GM12878 (cell line): ENCODE data around the gene CYP1A2. TPM values are rescaled to one million over a fixed set of nuclear protein-coding genes. Genes with fewer than 3 reads are reported as not detected.
A peak's percentile ranks its signal among the peaks of the same experiment; 100 is the strongest.

Experiments
- CHD1 ChIP-seq: IDR thresholded peaks from 2 replicates; pipeline ENCODE4 v1.6.1; 2012; ENCODE audit warnings: low read depth, low read length, improper control_type of control experiment
- DPF2 ChIP-seq: fragments of 450-650 bp; IDR thresholded peaks from 2 replicates; pipeline ENCODE4 v1.6.1; 2017; ENCODE audit warnings: mild to moderate bottlenecking
- GABPA ChIP-seq: IDR thresholded peaks from 2 replicates; pipeline ENCODE4 v1.6.1; 2014; ENCODE audit warnings: antibody characterized with exemption, low read depth, mild to moderate bottlenecking, inconsistent platforms
- HDAC6 ChIP-seq: fragments of 200-600 bp; sonication (generic); IDR thresholded peaks from one replicate; pipeline ENCODE4 v1.8.0; 2017; ENCODE audit warnings: antibody characterized with exemption; ENCODE audit not compliant: unreplicated experiment
- HDGF ChIP-seq: fragments of 450-650 bp; IDR thresholded peaks from 2 replicates; pipeline ENCODE4 v1.6.1; 2016; ENCODE audit warnings: antibody characterized with exemption
- MEF2A ChIP-seq: IDR thresholded peaks from 2 replicates; pipeline ENCODE4 v1.6.1; 2011; ENCODE audit warnings: low read depth, mild to moderate bottlenecking, low read length, moderate library complexity; ENCODE audit not compliant: insufficient read depth
- NR2C1 ChIP-seq: fragments of 450-650 bp; IDR thresholded peaks from 2 replicates; pipeline ENCODE4 v1.6.1; 2017; ENCODE audit warnings: antibody characterized with exemption, mild to moderate bottlenecking, moderate library complexity
- RUNX3 ChIP-seq: IDR thresholded peaks from 2 replicates; pipeline ENCODE4 v1.6.1; 2012; ENCODE audit warnings: low read length, inconsistent platforms
- SMC3 ChIP-seq: IDR thresholded peaks from 2 replicates; pipeline ENCODE4 v1.6.1; 2011; ENCODE audit warnings: low read length, improper control_type of control experiment, borderline replicate concordance
- WRNIP1 ChIP-seq: IDR thresholded peaks from 2 replicates; pipeline ENCODE4 v1.6.1; 2011; ENCODE audit warnings: low read depth, low read length, improper control_type of control experiment, borderline replicate concordance
- ZNF207 ChIP-seq: fragments of 450-650 bp; IDR thresholded peaks from 2 replicates; pipeline ENCODE4 v1.6.1; 2014; ENCODE audit warnings: antibody characterized with exemption, mild to moderate bottlenecking, borderline replicate concordance
- ZNF622 ChIP-seq: fragments of 450-650 bp; IDR thresholded peaks from 2 replicates; pipeline ENCODE4 v1.6.1; 2017; ENCODE audit warnings: mild to moderate bottlenecking, inconsistent platforms
- ZSCAN29 ChIP-seq: fragments of 450-650 bp; IDR thresholded peaks from 2 replicates; pipeline ENCODE4 v1.6.1; 2017; ENCODE audit warnings: mild to moderate bottlenecking, moderate library complexity
- polyA plus RNA-seq, 11 experiments: library from polyadenylated mRNA; depleted of rRNA in 4 of 11; unstranded in 6 of 11; stranded (reverse) in 5 of 11; fragments of >200 nt; fragmentation: Nextera tagmentation in 4 of 11; fragmentation: Illumina TruSeq in 1 of 11; extraction: Ambion mirVana in 4 of 11; extraction: Trizol in 1 of 11; gene quantifications; 1 replicate in 1 of 11; 2 replicates in 10 of 11; pipeline versions ENCODE4 v1.2.1 to v1.2.3, GENCODE V29; 2011 to 2016; ENCODE audit warnings: inconsistent platforms in 2 of 11, missing spikeins in 2 of 11, low read depth in 1 of 11
- total RNA-seq, 4 experiments: library from RNA; depleted of rRNA in 3 of 4; stranded (reverse); fragments of >200 nt in 3 of 4; fragmentation: Illumina TruSeq in 1 of 4; extraction: Trizol in 1 of 4; gene quantifications; 2 replicates each; pipeline versions ENCODE4 v1.2.1 to v1.2.3, GENCODE V29; 2013 to 2021
- TF ChIP-seq, protein P1 (sequence below): fragments of 450-650 bp; IDR thresholded peaks from 2 replicates; pipeline ENCODE4 v1.6.1; 2017; ENCODE audit warnings: mild to moderate bottlenecking, moderate library complexity
- TF ChIP-seq, protein P2 (sequence below): fragments of 450-650 bp; IDR thresholded peaks from 2 replicates; pipeline ENCODE4 v1.6.1; 2017; ENCODE audit warnings: mild to moderate bottlenecking
- TF ChIP-seq, protein P3 (sequence below): fragments of 450-650 bp; IDR thresholded peaks from 2 replicates; pipeline ENCODE4 v1.6.1; 2014; ENCODE audit warnings: mild to moderate bottlenecking
- TF ChIP-seq, protein P4 (sequence below): IDR thresholded peaks from 2 replicates; pipeline ENCODE4 v1.6.1; 2011; ENCODE audit warnings: borderline replicate concordance, low read depth, mild to moderate bottlenecking, moderate library complexity, low read length; ENCODE audit not compliant: insufficient read depth, poor library complexity, severe bottlenecking
- TF ChIP-seq, protein P5 (sequence below): fragments of 450-650 bp; IDR thresholded peaks from 2 replicates; pipeline ENCODE4 v1.6.1; 2018; ENCODE audit warnings: borderline replicate concordance, mild to moderate bottlenecking; ENCODE audit not compliant: partially characterized antibody
- TF ChIP-seq, protein P6 (sequence below): IDR thresholded peaks from 2 replicates; pipeline ENCODE4 v1.6.1; 2012; ENCODE audit warnings: low read depth, low read length, improper control_type of control experiment

The CYP1A2 gene
- total and polyA plus RNA-seq, 10 of the 15 experiments (the other 5 are each of a cell fraction or from before 2014, with no cell fraction given): 0.03 to 0.09 (median 0.05) TPM; not detected in 7

DNA sequence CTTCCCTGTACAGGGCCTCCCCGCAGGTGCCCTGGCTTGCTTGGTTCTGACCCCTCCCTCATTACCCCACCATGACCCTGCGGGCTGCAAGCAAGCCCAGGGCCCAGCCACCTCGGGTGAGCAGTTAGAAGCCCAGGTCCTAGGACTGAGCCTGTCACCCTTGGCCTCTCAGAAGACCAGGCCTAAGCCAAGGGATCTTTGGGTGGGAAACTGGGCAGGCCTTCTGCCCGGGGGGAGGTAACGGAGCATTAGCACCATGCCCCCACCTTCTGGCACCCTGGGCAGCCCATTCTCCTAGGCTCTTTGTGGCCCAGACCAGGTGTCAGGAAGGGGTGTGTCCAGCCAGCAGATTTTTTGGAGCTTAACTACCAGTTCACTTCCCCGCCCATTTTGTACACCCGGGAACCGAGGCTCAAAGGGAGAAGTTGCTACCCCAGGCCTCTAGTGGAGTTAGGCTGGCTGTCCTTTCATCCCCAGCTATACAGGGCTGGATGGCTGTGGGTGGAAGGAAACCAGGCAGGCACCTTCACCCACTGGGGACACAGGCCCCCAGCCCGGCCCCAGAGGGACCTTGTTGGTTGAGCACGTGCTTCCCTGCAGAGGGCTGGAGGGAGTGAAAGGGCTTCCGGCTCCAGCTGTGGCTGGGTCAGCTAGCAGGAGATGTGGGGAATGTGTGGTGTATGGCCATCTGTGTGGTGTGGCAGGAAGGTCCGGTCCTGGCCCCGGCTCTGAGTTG is 34.6 kb downstream of the CYP1A2 start (continued):
- TF ChIP-seq, protein P1, sequence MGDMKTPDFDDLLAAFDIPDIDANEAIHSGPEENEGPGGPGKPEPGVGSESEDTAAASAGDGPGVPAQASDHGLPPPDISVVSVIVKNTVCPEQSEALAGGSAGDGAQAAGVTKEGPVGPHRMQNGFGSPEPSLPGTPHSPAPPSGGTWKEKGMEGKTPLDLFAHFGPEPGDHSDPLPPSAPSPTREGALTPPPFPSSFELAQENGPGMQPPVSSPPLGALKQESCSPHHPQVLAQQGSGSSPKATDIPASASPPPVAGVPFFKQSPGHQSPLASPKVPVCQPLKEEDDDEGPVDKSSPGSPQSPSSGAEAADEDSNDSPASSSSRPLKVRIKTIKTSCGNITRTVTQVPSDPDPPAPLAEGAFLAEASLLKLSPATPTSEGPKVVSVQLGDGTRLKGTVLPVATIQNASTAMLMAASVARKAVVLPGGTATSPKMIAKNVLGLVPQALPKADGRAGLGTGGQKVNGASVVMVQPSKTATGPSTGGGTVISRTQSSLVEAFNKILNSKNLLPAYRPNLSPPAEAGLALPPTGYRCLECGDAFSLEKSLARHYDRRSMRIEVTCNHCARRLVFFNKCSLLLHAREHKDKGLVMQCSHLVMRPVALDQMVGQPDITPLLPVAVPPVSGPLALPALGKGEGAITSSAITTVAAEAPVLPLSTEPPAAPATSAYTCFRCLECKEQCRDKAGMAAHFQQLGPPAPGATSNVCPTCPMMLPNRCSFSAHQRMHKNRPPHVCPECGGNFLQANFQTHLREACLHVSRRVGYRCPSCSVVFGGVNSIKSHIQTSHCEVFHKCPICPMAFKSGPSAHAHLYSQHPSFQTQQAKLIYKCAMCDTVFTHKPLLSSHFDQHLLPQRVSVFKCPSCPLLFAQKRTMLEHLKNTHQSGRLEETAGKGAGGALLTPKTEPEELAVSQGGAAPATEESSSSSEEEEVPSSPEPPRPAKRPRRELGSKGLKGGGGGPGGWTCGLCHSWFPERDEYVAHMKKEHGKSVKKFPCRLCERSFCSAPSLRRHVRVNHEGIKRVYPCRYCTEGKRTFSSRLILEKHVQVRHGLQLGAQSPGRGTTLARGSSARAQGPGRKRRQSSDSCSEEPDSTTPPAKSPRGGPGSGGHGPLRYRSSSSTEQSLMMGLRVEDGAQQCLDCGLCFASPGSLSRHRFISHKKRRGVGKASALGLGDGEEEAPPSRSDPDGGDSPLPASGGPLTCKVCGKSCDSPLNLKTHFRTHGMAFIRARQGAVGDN: peak; percentile 78
- TF ChIP-seq DPF2: 0 out of 2 replicates have a peak, but pooled peaks have one; percentile 29
- TF ChIP-seq, protein P2, sequence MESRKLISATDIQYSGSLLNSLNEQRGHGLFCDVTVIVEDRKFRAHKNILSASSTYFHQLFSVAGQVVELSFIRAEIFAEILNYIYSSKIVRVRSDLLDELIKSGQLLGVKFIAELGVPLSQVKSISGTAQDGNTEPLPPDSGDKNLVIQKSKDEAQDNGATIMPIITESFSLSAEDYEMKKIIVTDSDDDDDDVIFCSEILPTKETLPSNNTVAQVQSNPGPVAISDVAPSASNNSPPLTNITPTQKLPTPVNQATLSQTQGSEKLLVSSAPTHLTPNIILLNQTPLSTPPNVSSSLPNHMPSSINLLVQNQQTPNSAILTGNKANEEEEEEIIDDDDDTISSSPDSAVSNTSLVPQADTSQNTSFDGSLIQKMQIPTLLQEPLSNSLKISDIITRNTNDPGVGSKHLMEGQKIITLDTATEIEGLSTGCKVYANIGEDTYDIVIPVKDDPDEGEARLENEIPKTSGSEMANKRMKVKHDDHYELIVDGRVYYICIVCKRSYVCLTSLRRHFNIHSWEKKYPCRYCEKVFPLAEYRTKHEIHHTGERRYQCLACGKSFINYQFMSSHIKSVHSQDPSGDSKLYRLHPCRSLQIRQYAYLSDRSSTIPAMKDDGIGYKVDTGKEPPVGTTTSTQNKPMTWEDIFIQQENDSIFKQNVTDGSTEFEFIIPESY: no peak
- TF ChIP-seq GABPA: no peak
- TF ChIP-seq WRNIP1: 0 out of 2 replicates have a peak, but pooled peaks have one; percentile 9
- TF ChIP-seq, protein P3, sequence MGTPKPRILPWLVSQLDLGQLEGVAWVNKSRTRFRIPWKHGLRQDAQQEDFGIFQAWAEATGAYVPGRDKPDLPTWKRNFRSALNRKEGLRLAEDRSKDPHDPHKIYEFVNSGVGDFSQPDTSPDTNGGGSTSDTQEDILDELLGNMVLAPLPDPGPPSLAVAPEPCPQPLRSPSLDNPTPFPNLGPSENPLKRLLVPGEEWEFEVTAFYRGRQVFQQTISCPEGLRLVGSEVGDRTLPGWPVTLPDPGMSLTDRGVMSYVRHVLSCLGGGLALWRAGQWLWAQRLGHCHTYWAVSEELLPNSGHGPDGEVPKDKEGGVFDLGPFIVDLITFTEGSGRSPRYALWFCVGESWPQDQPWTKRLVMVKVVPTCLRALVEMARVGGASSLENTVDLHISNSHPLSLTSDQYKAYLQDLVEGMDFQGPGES: no peak
- TF ChIP-seq MEF2A: no peak
- no peak for TF ChIP-seq ZSCAN29
- no peak for TF ChIP-seq NR2C1
- no peak for TF ChIP-seq HDAC6
- no peak for TF ChIP-seq ZNF622
- no peak for TF ChIP-seq HDGF
- TF ChIP-seq, protein P4, sequence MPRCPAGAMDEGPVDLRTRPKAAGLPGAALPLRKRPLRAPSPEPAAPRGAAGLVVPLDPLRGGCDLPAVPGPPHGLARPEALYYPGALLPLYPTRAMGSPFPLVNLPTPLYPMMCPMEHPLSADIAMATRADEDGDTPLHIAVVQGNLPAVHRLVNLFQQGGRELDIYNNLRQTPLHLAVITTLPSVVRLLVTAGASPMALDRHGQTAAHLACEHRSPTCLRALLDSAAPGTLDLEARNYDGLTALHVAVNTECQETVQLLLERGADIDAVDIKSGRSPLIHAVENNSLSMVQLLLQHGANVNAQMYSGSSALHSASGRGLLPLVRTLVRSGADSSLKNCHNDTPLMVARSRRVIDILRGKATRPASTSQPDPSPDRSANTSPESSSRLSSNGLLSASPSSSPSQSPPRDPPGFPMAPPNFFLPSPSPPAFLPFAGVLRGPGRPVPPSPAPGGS: no peak
- TF ChIP-seq, protein P5, sequence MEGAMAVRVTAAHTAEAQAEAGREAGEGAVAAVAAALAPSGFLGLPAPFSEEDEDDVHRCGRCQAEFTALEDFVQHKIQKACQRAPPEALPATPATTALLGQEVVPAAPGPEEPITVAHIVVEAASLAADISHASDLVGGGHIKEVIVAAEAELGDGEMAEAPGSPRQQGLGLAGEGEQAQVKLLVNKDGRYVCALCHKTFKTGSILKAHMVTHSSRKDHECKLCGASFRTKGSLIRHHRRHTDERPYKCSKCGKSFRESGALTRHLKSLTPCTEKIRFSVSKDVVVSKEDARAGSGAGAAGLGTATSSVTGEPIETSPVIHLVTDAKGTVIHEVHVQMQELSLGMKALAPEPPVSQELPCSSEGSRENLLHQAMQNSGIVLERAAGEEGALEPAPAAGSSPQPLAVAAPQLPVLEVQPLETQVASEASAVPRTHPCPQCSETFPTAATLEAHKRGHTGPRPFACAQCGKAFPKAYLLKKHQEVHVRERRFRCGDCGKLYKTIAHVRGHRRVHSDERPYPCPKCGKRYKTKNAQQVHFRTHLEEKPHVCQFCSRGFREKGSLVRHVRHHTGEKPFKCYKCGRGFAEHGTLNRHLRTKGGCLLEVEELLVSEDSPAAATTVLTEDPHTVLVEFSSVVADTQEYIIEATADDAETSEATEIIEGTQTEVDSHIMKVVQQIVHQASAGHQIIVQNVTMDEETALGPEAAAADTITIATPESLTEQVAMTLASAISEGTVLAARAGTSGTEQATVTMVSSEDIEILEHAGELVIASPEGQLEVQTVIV: no peak
- no peak for TF ChIP-seq RUNX3
- TF ChIP-seq, protein P6, sequence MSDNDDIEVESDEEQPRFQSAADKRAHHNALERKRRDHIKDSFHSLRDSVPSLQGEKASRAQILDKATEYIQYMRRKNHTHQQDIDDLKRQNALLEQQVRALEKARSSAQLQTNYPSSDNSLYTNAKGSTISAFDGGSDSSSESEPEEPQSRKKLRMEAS: peak; percentile 69
- TF ChIP-seq ZNF207: no peak
- no peak for TF ChIP-seq SMC3
- 0 out of 2 replicates have a peak, but pooled peaks have one; percentile 57 for TF ChIP-seq CHD1
